Inflammatory macrophage (primary cell): ENCODE measurements around the gene HAPLN1.
A peak's percentile ranks its signal among the peaks of the same experiment; 100 is the strongest.

Experiments
- DNase-seq, 2 donors: peaks; one replicate each; pipeline ENCODE4 v3.0.0-alpha.2; 2020 to 2022

HAPLN1 gene

DNA sequence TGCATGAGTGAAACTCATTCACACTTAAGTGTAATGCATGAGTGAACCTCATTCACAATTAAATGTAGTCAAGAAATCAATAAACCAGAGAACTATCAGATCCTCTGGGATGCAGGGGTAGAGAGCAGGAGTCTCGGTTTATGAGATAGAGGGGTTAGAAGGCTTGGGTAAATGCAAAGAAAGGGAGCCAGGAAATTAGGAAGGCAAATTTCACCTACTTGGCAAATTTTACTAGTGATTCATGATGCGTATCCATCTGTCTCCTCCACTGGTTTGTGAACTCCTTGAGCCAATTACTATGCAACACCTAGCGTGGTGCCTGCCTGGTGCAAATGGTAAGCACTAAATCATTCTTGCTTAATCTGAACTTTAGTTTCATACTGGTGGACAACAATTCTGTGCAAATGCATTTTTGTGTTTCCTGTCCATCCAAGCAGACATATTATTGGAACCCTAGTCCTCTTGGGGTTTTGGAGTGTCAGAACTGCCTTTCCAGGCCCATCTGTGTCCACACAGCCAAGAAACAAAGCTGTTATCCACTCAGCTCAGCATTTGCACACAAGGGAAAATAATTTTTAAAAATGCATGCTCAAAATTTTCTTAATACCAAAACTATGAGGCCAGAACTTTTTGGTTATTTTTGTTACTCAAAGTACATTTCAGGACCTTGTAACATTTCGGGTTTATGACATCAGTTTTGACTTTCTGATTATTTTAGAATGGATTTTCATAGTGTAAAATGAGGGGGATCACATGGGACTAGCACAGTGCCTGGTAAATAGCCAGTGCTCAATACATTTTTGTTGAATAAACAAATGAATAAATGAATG is 5.2 kb downstream of the HAPLN1 start:
- no peak for DNase-seq

DNA sequence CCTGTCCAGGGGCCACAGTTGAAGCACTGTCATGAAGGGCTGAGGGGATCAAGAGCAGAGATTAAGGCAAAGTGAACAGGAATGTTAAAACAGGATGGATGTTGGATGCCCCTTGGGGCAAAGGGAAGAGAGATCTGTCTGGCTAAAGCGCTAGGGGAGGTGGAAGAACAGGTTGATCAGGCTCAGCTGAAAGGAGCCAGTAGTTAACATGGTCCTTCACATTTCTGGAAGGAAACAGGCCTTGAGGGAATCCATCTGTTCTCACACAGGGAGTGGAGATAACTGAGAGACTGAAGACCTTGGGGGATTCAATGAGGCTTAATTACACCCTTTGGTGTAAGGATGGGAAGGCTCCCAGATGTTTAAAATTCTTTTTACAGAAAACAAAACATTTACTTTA is 5.8 kb downstream of the HAPLN1 start:
- no peak for DNase-seq

DNA sequence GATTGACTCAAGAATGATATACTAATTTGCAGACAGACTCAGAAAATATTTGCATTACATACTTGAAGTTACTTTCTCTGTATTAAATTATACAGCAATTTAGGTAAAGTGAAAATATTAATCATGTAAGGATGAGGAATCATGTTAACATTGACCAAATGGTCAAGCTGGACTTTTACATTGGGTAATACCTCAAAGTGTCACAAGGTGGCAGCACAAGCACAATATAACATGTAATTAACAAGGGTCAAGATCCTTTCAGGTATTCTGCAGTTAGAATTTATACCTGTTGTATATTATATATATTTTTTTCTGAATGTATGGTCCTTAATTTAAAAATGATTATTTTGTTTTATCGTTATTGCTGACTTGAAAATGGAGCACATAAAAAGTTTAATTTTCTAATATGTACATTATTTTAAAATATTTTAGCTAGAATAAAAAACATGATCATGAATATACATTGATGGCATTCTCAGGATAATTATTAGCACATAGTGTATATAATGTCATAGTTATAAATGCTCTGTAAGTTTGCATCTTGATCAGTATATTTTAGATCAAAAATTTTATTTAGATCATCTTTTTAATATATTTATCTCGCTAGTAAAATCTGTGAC is 8.6 kb downstream of the HAPLN1 start:
- DNase-seq, result peak; percentile 50 to 53

DNA sequence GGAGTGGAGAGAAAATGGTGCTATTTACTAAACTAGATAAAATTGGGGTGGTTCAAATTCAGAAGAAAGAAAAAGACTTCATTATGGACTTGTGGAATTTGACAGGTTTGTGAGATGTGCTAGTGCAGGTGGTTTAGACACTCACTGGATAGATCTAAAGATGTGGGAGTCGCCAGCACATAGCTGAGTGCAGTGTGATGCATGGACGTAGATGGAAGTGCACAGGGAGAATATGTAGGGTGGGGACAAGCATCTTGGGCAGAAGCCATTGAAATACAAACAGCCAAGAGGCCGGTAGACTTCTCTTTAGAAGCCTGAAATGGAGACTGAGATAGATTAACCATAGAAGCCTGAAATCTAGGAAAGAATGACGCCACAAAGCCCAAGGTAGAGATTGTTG is 10.7 kb downstream of the HAPLN1 start:
- no peak for DNase-seq

DNA sequence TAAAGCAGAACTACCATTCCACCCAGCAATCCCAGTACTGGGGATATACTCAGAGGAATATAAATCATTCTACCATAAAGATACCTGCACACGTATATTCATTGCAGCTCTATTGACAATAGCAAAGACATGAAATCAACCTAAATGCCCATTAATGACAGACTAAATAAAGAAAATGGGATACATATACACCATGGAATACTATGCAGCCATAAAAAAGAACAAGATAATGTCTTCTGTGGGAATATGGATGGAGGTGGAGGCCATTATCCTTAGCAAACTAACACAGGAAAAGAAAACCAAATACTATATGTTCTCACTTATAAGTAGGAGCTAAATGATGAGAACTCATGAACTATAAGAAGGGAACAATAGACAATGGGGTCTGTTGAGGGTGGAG is 12.5 kb downstream of the HAPLN1 start:
- no peak for DNase-seq

DNA sequence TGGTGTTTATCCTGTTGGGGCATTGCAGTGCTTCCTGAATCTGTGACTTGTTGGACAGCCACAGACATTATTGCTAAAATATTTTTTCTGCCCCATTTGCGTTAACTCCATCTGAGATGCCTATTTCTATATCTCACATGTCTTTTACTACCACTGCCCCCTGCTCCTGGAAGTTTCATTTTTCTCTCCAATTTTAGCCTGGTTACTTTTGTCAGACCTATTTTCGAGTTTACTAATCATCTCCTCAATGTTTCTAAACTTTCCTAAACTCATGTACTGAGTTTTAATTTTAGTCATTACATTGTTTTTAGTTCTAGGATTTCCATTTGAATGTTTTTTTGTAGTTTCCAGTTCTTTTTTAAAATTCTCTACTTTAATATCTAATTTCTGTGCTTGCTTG is 17.6 kb downstream of the HAPLN1 start:
- no peak for DNase-seq

DNA sequence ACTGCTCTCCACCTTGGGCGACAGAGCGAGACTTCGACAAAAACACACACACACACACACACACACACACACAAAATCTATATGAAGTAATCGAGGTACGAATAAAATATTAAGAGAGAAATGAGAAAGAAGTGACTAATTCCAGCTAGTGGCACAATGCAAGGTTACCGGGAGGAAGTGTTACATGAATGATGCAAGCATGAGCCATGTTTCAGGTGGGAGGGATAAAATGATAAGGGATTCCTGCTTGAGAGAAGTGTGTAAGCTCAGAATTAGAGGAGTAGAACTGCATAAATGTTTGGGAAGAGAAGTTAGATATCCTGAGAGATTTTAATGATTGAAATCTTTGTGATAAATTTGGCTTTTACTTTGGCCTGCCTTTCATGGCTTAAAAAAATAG is 18.8 kb downstream of the HAPLN1 start:
- DNase-seq, result no peak

DNA sequence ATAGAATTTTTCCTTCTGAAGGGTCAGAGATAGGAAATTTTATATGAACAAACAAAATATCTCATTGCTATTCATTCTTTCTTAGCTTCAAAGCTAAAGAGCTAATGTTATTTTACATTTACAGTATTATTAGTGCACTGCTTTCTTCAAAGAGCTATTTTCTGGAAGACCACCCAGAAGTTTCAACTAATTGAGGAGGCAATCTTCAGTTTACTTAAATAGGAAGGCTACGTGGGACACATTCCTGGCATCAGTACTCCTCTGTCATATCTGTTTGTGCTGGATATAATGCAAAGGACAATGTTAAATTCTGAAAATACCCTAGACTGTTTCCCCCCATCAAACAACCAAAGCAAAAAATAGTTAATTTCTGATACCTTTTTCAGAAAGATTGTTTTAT is 30.8 kb downstream of the HAPLN1 start:
- DNase-seq, result no peak

DNA sequence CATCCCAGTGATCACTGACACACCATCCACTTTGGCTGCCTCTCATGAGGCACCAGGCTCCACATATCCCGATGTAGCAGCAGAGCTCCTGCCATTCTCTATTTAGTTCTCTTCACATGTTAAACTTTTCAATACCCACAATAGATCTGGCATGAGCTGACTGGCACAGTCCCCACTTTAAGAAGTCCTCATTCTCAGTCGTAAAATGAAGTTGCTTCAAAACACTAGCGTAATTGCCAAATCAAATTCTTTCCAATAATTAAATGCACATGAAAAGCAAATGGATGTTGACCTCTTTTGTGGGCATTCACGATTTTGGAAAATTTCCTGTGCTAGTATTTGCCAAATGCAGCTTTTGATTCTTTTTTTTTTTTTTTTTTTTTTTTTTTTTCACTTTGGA is 32.4 kb downstream of the HAPLN1 start:
- no peak for DNase-seq

DNA sequence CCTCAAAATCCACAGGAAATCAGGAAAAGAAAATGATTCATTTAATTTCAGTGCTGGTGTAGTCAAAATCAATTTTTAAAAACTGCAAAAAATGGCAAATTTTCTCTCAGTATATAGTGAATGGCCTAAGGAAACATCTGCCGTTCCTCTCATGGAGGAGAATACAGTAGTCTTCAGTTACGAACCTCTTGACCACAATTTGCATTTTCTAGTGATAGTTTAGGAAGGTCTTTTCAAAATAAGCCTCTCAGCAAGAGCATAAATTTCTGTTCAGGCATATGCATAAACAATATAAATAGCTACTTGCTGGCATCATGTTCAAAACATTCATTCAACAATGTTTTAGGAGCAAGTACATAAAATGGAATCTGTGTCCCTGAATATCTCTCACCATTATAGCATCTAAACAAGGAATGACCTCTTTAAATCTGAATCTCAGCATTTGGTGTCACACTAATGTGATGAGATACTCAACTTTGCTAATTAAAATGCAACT is 33.5 kb downstream of the HAPLN1 start:
- DNase-seq, result no peak

DNA sequence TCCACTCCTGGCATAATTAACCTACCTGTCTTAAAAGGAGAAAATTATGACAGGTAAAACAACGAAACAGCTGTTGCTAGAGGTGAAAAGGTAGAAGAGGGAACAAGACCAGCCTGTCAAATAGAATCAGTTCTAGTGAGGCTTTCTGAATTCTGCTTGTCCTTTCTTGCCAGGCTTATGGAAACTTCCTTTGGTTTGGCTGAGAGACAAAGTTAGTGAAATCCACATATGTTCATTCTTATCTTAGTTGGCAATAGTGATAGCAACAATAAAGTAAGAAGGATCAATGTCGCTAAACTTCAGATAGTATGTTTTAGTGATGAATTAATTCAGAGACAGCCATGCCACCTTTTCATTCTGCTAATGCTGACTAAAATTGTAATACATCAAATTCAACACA is 34.4 kb downstream of the HAPLN1 start:
- DNase-seq, result no peak

DNA sequence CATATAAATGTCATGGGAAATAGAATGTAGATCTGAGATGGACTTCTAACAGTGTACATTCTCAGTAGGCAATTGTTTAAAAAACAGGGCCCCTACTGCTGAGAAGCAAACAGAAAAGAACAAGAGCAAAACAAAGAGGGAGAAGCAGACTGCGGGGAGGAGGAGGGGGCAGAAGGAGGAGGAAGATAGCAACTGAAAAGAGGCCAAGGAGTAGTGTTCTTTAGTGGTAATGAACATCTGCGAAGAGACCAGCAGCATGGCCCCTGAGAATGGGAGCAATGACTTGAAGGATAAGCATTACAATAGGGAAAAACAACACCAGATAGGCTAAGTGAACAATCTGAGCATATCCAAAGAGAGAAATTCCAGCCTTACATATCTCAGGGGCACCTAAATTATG is 36.8 kb downstream of the HAPLN1 start:
- no peak for DNase-seq

DNA sequence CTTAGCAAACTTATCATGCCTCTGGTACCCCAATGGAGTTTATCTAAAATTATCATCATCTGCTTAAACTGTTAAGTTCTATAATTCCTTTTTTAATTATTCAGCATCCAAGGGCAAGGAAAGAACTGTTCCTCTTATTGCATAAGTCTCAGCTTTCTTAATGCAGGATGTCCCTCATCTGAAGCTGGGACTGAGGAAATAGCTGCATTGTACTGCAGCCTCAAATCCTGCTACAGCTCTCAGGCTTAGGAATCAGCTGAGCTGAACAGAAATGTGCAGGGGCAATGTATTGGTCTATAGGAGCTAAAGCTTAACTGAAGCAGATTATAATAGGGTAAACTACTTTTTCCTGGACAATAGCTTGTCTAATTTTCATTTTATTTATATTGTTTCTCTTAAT is 48.0 kb downstream of the HAPLN1 start:
- DNase-seq, result no peak

DNA sequence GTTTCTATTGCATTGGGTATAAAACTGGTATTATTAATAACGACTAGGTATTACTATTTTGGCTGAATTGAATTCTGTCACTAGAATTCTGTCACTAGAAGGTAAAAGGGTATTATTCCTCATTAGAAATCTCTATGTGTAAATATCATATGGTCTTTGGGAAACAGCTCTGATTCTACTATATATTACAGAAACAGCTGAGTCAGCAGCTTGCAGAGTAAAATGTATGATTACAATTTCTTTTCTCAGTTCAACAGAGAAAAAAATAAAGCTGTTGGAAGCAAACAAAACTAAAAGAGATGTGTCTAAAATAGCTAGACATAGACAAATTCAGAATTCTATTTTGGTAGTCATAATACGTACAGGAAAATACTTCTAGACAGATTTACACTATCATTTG is 48.5 kb downstream of the HAPLN1 start:
- no peak for DNase-seq

DNA sequence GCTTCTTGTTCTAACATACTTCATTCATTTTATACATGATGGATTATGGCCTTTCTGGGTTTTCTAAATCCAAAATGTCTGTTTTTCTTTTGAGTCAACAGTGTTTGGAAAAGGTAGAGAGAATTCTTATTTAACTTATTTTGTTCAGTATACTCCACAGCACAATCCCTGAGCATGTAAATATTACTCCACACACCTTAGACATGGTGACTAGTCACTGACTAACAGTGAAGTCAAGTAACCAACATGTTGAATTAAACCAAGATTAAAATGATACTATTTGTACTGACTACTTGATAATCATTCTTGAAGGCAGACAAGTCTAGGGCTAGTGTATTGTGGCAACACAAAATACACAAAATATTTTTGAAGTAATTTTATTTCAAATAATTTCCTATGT is 55.0 kb downstream of the HAPLN1 start:
- no peak for DNase-seq

DNA sequence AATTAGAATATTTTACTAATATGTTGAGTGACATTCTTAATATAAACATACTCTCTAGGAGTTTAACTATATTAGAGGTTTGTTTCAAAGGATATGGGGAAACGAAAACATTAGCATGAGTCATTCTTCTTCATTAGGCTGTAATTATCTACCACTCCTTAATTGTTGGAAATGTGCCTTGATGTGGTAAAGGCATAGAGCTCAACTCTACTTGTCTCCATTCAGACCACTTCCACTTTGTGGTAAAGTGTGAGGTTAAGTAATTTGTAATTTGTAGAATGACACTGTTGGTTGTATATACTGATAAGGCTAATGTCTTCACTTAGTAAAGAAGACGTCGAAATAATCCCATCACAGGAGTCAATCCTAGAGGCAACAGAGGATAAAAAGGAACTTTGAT is 58.1 kb downstream of the HAPLN1 start:
- no peak for DNase-seq

DNA sequence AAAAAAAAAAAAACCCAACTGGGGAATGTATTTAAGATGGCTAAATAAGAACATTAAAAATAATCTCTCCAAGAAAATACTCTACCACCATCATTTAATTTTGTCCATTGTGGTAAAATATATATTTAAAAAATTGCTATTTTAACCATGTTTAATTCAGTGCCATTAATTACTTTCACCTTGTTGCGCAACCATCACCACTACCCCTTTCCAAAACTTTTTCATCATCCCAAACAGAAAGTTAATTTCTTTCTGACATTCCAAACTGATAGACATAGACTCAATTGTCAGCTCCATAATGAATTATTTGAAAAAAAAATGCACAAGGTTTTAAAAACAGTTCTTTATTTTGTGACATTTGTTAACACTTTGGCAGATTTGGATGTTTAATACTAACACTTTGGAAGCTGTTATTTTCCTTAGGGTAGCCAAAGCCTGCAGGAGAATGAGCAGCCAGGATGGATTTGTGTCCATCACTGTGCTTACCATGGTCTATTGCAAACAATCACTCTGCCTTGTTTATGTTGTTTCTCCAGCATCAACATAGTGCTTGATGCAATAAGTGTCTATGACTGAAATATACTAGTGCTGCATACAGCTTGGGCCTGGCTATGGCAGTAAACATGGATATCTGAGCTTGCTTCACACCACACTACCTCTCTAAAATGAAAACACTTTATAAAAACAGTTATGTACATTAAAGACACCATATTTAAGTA is 62.7 kb downstream of the HAPLN1 start:
- DNase-seq, result no peak

DNA sequence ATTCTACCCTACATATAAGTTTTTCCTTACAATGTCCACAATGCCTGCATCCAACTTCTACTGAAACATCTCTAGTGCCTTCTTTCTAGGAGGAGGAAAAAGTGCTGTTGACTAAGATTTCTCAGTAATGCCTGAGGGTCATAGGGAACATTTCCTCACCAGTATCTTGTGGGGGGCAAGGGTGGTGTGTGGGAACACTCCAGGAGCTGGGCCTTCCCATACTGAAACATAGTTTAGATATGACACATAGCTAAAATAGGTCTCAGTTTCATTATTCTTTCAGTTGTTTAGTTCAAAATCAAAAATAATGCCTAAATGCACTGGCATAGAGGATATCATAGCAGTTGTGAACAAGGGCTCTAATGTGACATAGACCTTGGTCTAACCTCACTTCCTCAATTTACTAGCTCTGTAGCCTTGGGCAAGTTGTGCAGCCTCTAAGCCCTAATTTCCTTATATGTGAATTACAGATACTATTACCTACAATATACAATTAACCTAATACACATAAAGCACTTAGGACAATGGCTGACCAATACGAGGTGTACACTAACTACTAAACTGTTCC is 66.1 kb downstream of the HAPLN1 start:
- DNase-seq, result no peak

DNA sequence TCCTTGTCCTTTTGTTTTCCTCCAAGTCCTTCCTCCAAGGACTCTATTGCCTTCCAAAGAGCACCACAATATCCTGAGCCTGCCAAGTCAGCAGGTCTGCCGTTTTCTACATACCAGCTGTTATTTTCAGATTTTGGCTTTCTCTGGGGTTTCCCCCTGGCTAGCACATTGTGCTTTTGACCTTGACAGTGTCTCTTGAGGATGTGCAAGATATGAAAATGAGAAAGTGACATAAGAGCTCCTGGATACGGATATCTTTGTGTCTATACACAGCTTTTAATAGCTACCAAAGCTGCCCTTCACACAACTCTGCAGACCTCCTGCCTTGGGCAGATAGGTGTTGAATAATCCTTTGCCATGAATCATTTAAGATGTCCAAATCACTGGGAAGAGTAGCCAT is 67.0 kb downstream of the HAPLN1 start:
- DNase-seq, result no peak

DNA sequence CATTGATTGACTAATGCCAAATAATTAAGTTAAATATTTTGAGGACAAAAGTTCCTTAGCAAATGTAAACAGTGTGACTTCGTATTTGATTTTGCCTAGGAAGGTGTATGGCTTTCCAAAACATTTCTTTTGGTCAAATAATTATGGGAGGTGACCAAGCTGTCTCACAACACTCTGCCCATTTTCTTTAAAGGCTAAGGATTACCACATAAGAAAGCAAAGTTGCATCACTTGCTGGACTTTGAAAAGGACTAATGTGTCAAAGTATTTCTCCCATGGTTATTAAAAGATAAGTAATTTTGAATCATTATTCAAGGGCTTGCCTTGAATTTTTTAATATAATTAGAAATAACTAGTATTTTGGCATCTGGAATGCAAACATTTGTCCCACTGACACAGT is 74.7 kb downstream of the HAPLN1 start:
- DNase-seq, result no peak

DNA sequence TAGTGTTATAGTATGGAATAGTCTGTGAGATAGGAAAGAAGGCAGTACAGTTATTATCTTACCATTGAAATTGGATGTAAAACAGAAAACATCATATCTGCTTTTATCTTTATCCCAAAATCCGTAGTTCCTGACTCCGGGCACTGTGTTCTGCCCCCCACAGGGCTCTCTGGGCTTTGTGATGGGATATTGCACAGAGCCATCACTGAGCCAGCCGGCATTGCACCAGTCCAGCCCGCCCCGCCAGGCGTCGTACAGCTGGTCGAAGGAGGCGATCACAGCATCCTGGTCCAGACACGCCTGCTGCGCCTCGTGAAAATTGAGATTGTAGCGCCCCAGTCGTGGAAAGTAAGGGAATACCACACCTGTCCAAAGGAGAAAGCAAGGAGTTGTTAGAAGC is 76.4 kb downstream of the HAPLN1 start:
- no peak for DNase-seq

DNA sequence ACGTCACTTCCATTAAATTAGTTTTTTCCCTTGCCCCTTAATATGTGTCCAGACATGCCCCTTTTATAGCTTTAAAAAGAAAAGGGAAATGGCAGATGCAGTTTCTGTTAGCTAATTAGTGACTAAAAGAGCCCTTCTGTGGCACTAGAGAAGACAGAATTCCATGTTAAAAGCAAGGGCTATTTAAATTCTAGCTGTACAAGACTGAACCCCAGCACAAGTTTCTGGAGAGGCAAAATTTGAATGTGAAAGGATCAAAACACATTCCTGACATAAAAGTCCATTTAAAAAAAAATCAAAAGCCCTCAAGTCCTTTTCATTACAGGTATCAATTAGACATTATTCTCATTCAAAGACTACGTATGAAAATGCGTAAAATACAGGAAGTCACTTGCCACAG is 78.7 kb downstream of the HAPLN1 start:
- no peak for DNase-seq

DNA sequence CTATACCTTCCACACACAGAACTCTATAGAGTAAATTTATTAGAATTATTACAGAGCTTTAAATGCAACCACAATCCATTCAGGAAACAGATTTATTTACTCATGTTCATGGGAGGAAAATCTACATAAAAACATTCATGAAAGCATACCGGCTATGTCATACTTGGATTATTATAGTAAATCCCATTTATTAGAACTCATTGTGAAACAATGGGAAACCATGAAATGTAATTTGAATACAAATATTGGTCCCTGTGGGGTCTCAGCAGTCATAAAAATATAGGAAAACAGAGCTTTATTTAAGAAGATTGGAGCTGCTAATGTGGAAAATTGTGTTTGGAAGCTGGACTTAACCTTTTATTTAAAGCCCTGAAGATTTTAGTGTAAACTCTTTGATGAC is 80.7 kb downstream of the HAPLN1 start:
- no peak for DNase-seq

DNA sequence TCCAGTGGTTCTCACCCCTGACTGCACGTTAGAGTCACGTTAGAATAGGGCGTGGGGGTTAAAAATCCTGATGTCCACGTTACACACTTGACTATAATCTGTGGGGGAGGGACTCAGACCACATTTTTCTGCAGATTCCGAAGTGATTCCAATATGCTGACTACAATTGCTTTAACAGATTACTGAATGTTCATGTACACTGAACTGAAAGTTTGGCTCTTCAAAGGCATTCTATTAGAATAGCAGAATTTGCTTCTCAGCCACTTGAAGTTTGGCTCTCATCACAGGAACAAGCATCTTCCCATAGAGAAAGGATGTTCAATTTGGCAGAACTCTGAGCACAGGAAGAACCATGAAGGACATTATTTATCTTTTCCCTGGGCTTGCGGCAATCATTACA is 84.5 kb downstream of the HAPLN1 start:
- DNase-seq, result no peak
